Keratinocyte (primary cell): ENCODE results near the gene RNF182. TPM values are rescaled to one million over a fixed set of nuclear protein-coding genes. Genes with fewer than 3 reads are reported as not detected.

ENCODE experiments used
- DNase-seq: peaks from one replicate; pipeline ENCODE4 v3.0.0-alpha.2; 2011; ENCODE audit warnings: low read depth, missing footprints, low spot score
- FAIRE-seq: peaks from 2 replicates; lab custom pipeline; 2011; peaks lifted over from hg19 to GRCh38; lab: Jason Lieb, UNC
- H2AFZ ChIP-seq: 2 replicates; pipeline ENCODE4 v1.6.0; 2012; ENCODE audit warnings: low read length, control low read depth, inconsistent platforms; ENCODE audit not compliant: control insufficient read depth
- H3K27ac ChIP-seq: 2 replicates; pipeline ENCODE4 v1.5.1; 2011; ENCODE audit warnings: low read length; ENCODE audit not compliant: control insufficient read depth, insufficient read depth
- H3K27me3 ChIP-seq: 3 replicates; pipeline ENCODE4 v1.6.0; 2011; ENCODE audit warnings: low read length; ENCODE audit not compliant: control insufficient read depth, insufficient read depth; ENCODE audit errors: extremely low read depth
- H3K36me3 ChIP-seq, 2 experiments: 2 replicates in 1 of 2; 3 replicates in 1 of 2; pipeline ENCODE4 v1.5.1; 2011; ENCODE audit warnings: low read length in 2 of 2, mild to moderate bottlenecking in 1 of 2; ENCODE audit not compliant: control insufficient read depth in 2 of 2, insufficient read depth in 2 of 2; ENCODE audit errors: extremely low read depth in 1 of 2
- H3K4me1 ChIP-seq: 3 replicates; pipeline ENCODE4 v1.5.1; 2011; ENCODE audit warnings: low read length; ENCODE audit not compliant: control insufficient read depth, insufficient read depth; ENCODE audit errors: extremely low read depth
- H3K4me2 ChIP-seq: 3 replicates; pipeline ENCODE4 v1.6.0; 2011; ENCODE audit warnings: low read depth, low read length; ENCODE audit not compliant: control insufficient read depth, insufficient read depth; ENCODE audit errors: extremely low read depth
- H3K4me3 ChIP-seq, 3 experiments: fragments of 200-600 bp in 1 of 3; sonication (generic) in 1 of 3; 2 replicates in 2 of 3; 3 replicates in 1 of 3; pipeline ENCODE4 v1.5.1; 2011 to 2016; ENCODE audit warnings: low read length in 3 of 3, mild to moderate bottlenecking in 3 of 3, control low read depth in 2 of 3, inconsistent platforms in 1 of 3, low read depth in 1 of 3, mixed read lengths in 1 of 3, mixed run types in 1 of 3, moderate library complexity in 1 of 3; ENCODE audit not compliant: control insufficient read depth in 2 of 3, insufficient read depth in 2 of 3; ENCODE audit errors: extremely low read depth in 1 of 3
- H3K79me2 ChIP-seq: 2 replicates; pipeline ENCODE4 v1.6.0; 2012; ENCODE audit warnings: low read length; ENCODE audit not compliant: control insufficient read depth, insufficient read depth
- H3K9ac ChIP-seq: 3 replicates; pipeline ENCODE4 v1.6.0; 2011; ENCODE audit warnings: low read length; ENCODE audit not compliant: control insufficient read depth, insufficient read depth; ENCODE audit errors: extremely low read depth
- H3K9me1 ChIP-seq: 3 replicates; pipeline ENCODE4 v1.6.0; 2011; ENCODE audit warnings: low read length; ENCODE audit not compliant: control insufficient read depth, insufficient read depth; ENCODE audit errors: extremely low read depth
- H3K9me3 ChIP-seq: 2 replicates; pipeline ENCODE4 v1.5.1; 2012; ENCODE audit warnings: low read depth, low read length; ENCODE audit not compliant: control insufficient read depth
- H4K20me1 ChIP-seq: 3 replicates; pipeline ENCODE4 v1.6.0; 2011; ENCODE audit warnings: low read length; ENCODE audit not compliant: control insufficient read depth, insufficient read depth; ENCODE audit errors: extremely low read depth
- CTCF ChIP-seq, 3 experiments: IDR thresholded peaks in 1 of 3; conservative IDR thresholded peaks in 1 of 3; optimal IDR thresholded peaks in 1 of 3; 2 replicates in 2 of 3; 3 replicates in 1 of 3; pipeline versions ENCODE3 to v1.5.1; 2011; ENCODE audit warnings: low read length in 3 of 3, mild to moderate bottlenecking in 3 of 3, moderate library complexity in 2 of 3, control low read depth in 1 of 3, inconsistent platforms in 1 of 3; ENCODE audit not compliant: insufficient read depth in 2 of 3; ENCODE audit errors: extremely low read depth in 1 of 3
- EZH2 ChIP-seq: IDR thresholded peaks from one replicate; pipeline ENCODE4 v1.6.1; 2012; ENCODE audit warnings: inconsistent platforms, mild to moderate bottlenecking, low read length, moderate library complexity
- dilution Hi-C: fragments of 300-500 bp; cut with MboI; formaldehyde crosslinking; loops from one replicate; pipeline ENCODE4 v1.7.0; 2020; ENCODE audit warnings: low sequenced_read_pairs; ENCODE audit not compliant: extremely low pct_ligation_motif_present
- polyA plus RNA-seq, 5 experiments: library from polyadenylated mRNA; depleted of rRNA in 3 of 5; stranded (reverse) in 3 of 5; stranded (forward) in 1 of 5; unstranded in 1 of 5; fragments of >200 nt; gene quantifications; 1 replicate in 1 of 5; 2 replicates in 3 of 5; 3 replicates in 1 of 5; pipeline versions ENCODE4 v1.2.1 to v1.2.3, GENCODE V29; 2011 to 2012; ENCODE audit warnings: missing spikeins in 2 of 5, low read depth in 1 of 5, low replicate concordance in 1 of 5

Gene RNF182
- polyA plus RNA-seq, 1 donor (not counting 4 experiments of a cell fraction or from before 2014, with no cell fraction given) = 2.0 TPM

- Histone ChIP-seq H3K4me1 (peaks cover 13% of the 10 kb centered on the region), H3K9me3 (no peaks in the 10 kb centered on the region), H4K20me1 (no peaks in the 10 kb centered on the region), H3K9me1 (no peaks in the 10 kb centered on the region), H3K79me2 (no peaks in the 10 kb centered on the region), H3K27me3 (peaks cover 15% of the 10 kb centered on the region), H2AFZ (peak overlapping the region; percentile 72), H3K9ac (no peak overlapping the region), H3K4me2 (peak overlapping the region; percentile 83), H3K27ac (no peak overlapping the region), H3K36me3 (no peaks in the 10 kb centered on the region), H3K4me3 (no peak overlapping the region)
- dilution Hi-C loops = no loop called here
- FAIRE-seq (no peak), DNase-seq (no peak)
- TF ChIP-seq CTCF (optimal IDR thresholded peaks at IDR 0.05 in 1 of 3, IDR thresholded peaks at IDR 0.05 in 1 of 3, conservative IDR thresholded peaks at IDR 0.05 in 1 of 3; ENCODE audit: extremely low read depth in 1 of 3, insufficient read depth in 2 of 3, low read length in 3 of 3) (no peak), EZH2 (no peak)
Observed at GRCh38 chr6:13923527-13924145, 1.1 kb upstream of the RNF182 start.

- peak overlapping the region; percentile 72 for H2AFZ ChIP-seq
- peak overlapping the region; percentile 42 for H3K9ac ChIP-seq
- H3K9me3 ChIP-seq = no peaks in the 10 kb centered on the region
- H3K9me1 ChIP-seq = no peaks in the 10 kb centered on the region
- FAIRE-seq (no peak), DNase-seq (no peak)
- peaks cover 13% of the 10 kb centered on the region for H3K4me1 ChIP-seq
- no peaks in the 10 kb centered on the region for H3K79me2 ChIP-seq
- no peak overlapping the region for H3K27ac ChIP-seq
- no peaks in the 10 kb centered on the region for H3K36me3 ChIP-seq
- no peak for TF ChIP-seq CTCF (optimal IDR thresholded peaks at IDR 0.05 in 1 of 3, IDR thresholded peaks at IDR 0.05 in 1 of 3, conservative IDR thresholded peaks at IDR 0.05 in 1 of 3; ENCODE audit: extremely low read depth in 1 of 3, insufficient read depth in 2 of 3, low read length in 3 of 3)
- peak; percentile 41 for TF ChIP-seq EZH2
- peaks cover 15% of the 10 kb centered on the region for H3K27me3 ChIP-seq
- H3K4me3 ChIP-seq = peak overlapping the region; percentile 45 to 66 (median 60)
- H3K4me2 ChIP-seq = peak overlapping the region; percentile 83
- H4K20me1 ChIP-seq = no peaks in the 10 kb centered on the region
- dilution Hi-C loops = no loop called here
Observed at GRCh38 chr6:13924146-13924948, 405 bp upstream of the RNF182 start.
